CD4-positive, alpha-beta T cell (primary cell): ENCODE measurements around the gene OSMR. TPM values are rescaled to one million over a fixed set of nuclear protein-coding genes. Genes with fewer than 3 reads are reported as not detected.

Source experiments
- ATAC-seq: fragments of 200-7000 bp; cut with Tn5 transposase; one replicate; pipeline ENCODE4 v1.10.0; 2022; ENCODE audit warnings: mild to moderate bottlenecking; ENCODE audit not compliant: poor library complexity
- CTCF ChIA-PET: fragments of 350-600 bp; sonication (Branson Sonifier 250); formaldehyde crosslinking; loops from one replicate; lab custom pipeline; 2021; ENCODE audit warnings: antibody characterized with exemption, inconsistent platforms; lab: Charles Lee
- POLR2A ChIA-PET: fragments of 350-600 bp; sonication (Branson Sonifier 250); formaldehyde crosslinking; loops from one replicate; lab custom pipeline; 2021; ENCODE audit warnings: antibody characterized with exemption, inconsistent platforms; lab: Charles Lee
- DNase-seq, 14 experiments: peaks; one replicate each; pipeline ENCODE4 v3.0.0-alpha.2; 2013 to 2020; ENCODE audit warnings: mixed read lengths in 2 of 14
- H3K27ac ChIP-seq, 2 donors: one replicate each; pipeline versions ENCODE4 v1.5.1 to v1.7.0; 2013; ENCODE audit warnings: low read length in 2 of 2, low read depth in 1 of 2, mild to moderate bottlenecking in 1 of 2
- H3K27me3 ChIP-seq, 2 experiments: 1 replicate in 1 of 2; 2 replicates in 1 of 2; pipeline versions ENCODE4 v1.6.1 to v1.7.0; 2013; ENCODE audit warnings: low read length in 2 of 2, control low read depth in 1 of 2, mild to moderate bottlenecking in 1 of 2, moderate library complexity in 1 of 2; ENCODE audit not compliant: insufficient read depth in 2 of 2, control insufficient read depth in 1 of 2
- H3K36me3 ChIP-seq: one replicate; pipeline ENCODE4 v1.6.1; 2013; ENCODE audit warnings: low read length, control low read depth; ENCODE audit not compliant: insufficient read depth
- H3K4me1 ChIP-seq: one replicate; pipeline ENCODE4 v1.6.1; 2013; ENCODE audit warnings: low read length, control low read depth; ENCODE audit not compliant: insufficient read depth
- H3K4me3 ChIP-seq: one replicate; pipeline ENCODE4 v1.5.1; 2013; ENCODE audit warnings: mild to moderate bottlenecking, low read length, moderate library complexity
- H3K9me3 ChIP-seq, 2 experiments: 1 replicate in 1 of 2; 2 replicates in 1 of 2; pipeline versions ENCODE4 v1.6.1 to v1.7.0; 2013; ENCODE audit warnings: low read length in 2 of 2, mild to moderate bottlenecking in 2 of 2, control low read depth in 1 of 2, moderate library complexity in 1 of 2; ENCODE audit not compliant: control insufficient read depth in 1 of 2, insufficient read depth in 1 of 2
- H3K27ac Mint-ChIP-seq: one replicate; pipeline ENCODE4 v1.8.0; 2020; ENCODE audit warnings: mixed read lengths
- H3K27me3 Mint-ChIP-seq: one replicate; pipeline ENCODE4 v1.8.0; 2021; ENCODE audit warnings: mixed read lengths
- H3K36me3 Mint-ChIP-seq: one replicate; pipeline ENCODE4 v1.8.0; 2021; ENCODE audit warnings: low read depth, mixed read lengths
- H3K4me1 Mint-ChIP-seq: one replicate; pipeline ENCODE4 v1.8.0; 2021; ENCODE audit warnings: low read depth, mixed read lengths
- H3K4me3 Mint-ChIP-seq: one replicate; pipeline ENCODE4 v1.8.0; 2020; ENCODE audit warnings: mild to moderate bottlenecking, mixed read lengths
- H3K9me3 Mint-ChIP-seq: one replicate; pipeline ENCODE4 v1.8.0; 2020; ENCODE audit warnings: mixed read lengths
- intact Hi-C, 2 experiments: fragments of 100-400 bp; cut with DNase I in 1 of 2; cut with micrococcal nuclease in 1 of 2; formaldehyde crosslinking; loops; one replicate each; pipeline versions ENCODE4 v1.15.1 to v1.9.0; 2023 to 2025; cut with DNase I, micrococcal nuclease
- total RNA-seq, 174 experiments: library from RNA in 2 of 174; stranded (reverse) in 2 of 174; gene quantifications; one replicate each; pipeline ENCODE4 v1.2.3 and lab custom pipeline; 2021 to 2026
- TF ChIP-seq, protein P1 (sequence below): fragments of 200-600 bp; IDR thresholded peaks from one replicate; pipeline ENCODE4 v1.8.0; 2022; ENCODE audit warnings: antibody characterized with exemption, mild to moderate bottlenecking

Gene OSMR
- total RNA-seq, 2 experiments from 2014 or later, result not detected

DNA sequence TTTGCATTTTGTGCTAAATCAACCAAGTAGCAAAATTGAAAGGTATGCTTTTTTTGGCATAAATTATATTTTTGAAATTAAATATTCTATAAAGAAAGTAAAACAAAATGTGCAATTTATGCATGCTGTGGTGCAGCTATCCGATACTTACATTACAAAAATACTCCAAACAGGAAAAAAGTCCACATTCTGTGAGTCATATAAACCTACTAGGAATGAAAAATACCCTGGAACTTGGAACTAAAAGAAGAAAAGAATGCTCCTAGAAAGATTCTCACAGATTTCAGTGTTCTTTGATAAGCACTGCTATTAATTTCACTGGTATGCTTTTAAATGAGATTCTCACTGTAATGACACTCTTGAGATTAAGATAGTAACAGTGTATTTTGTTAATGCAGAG lies 92.6 kb downstream of the OSMR start:
- Mint-ChIP-seq H3K4me1 (no peaks in the 10 kb centered on the region), H3K4me3 (no peak overlapping the region), H3K36me3 (peaks cover 69% of the 10 kb centered on the region), H3K27me3 (no peaks in the 10 kb centered on the region), H3K9me3 (no peaks in the 10 kb centered on the region), H3K27ac (no peak overlapping the region)
- DNase-seq (no peak), ATAC-seq (no peak)
- Histone ChIP-seq H3K27me3 (no peaks in the 10 kb centered on the region), H3K9me3 (no peaks in the 10 kb centered on the region), H3K27ac (no peak overlapping the region), H3K4me3 (no peak overlapping the region), H3K36me3 (peaks cover 25% of the 10 kb centered on the region), H3K4me1 (no peaks in the 10 kb centered on the region)
- intact Hi-C loops, result no loop called here
- ChIA-PET POLR2A (no interaction called here), CTCF (no interaction called here)
- TF ChIP-seq, protein P1, sequence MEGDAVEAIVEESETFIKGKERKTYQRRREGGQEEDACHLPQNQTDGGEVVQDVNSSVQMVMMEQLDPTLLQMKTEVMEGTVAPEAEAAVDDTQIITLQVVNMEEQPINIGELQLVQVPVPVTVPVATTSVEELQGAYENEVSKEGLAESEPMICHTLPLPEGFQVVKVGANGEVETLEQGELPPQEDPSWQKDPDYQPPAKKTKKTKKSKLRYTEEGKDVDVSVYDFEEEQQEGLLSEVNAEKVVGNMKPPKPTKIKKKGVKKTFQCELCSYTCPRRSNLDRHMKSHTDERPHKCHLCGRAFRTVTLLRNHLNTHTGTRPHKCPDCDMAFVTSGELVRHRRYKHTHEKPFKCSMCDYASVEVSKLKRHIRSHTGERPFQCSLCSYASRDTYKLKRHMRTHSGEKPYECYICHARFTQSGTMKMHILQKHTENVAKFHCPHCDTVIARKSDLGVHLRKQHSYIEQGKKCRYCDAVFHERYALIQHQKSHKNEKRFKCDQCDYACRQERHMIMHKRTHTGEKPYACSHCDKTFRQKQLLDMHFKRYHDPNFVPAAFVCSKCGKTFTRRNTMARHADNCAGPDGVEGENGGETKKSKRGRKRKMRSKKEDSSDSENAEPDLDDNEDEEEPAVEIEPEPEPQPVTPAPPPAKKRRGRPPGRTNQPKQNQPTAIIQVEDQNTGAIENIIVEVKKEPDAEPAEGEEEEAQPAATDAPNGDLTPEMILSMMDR, result no peak

DNA sequence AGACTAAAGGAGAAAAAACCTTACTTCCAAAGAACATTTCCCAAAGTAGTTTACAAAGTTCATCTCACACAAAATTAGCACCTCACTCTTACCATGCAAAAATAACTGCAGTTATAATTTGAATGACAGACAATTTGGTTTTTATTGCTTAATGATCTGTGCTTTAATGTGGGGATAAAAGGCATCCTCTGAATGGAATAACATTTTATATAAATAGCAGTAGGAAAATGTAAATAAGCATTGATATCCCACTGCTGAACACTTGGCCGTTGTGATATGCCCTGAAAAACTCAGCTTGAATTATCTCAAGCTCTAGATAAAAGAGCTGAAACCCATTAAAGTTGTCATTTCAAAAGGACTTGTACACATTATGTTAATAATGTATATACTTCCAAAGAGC lies 93.2 kb downstream of the OSMR start:
- intact Hi-C loops, result no loop called here
- Histone ChIP-seq H3K27me3 (no peaks in the 10 kb centered on the region), H3K27ac (no peak overlapping the region), H3K4me3 (no peak overlapping the region), H3K36me3 (peaks cover 31% of the 10 kb centered on the region), H3K4me1 (no peaks in the 10 kb centered on the region), H3K9me3 (no peaks in the 10 kb centered on the region)
- ATAC-seq (no peak), DNase-seq (no peak)
- Mint-ChIP-seq H3K27me3 (no peaks in the 10 kb centered on the region), H3K4me1 (no peaks in the 10 kb centered on the region), H3K36me3 (peaks cover 69% of the 10 kb centered on the region), H3K4me3 (no peak overlapping the region), H3K27ac (no peak overlapping the region), H3K9me3 (no peaks in the 10 kb centered on the region)
- ChIA-PET CTCF (no interaction called here), POLR2A (no interaction called here)
- TF ChIP-seq, protein P1, result no peak

DNA sequence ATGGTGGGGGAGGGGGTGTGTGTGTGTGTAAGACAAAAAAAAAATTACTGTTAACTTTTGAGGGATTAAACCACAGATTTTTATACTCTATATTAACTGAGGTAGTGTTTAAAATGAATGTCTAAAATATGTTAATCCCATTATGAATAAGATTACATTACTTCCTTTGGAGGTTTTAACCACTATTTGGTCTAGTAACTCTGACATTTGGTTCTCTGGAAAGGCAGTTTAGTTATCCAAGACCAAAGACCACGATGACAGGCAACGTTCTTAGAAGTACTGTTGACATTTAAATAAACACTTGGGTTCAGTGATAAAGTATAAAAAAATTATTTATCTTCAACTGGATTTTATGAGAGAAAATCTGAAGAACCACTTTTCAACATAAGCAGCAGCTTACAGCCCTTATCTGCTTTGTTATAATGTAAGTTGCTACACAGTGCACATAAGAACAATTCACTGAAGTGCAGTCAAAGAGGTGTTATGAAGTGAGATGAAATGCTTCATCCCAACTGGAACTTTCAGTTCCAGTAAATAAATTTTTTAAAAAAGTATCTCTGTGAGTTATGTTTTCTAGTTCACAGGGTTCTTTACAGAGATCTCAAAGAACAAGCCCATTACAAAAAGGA lies 94.5 kb downstream of the OSMR start:
- Histone ChIP-seq H3K4me1 (no peaks in the 10 kb centered on the region), H3K4me3 (no peak overlapping the region), H3K27ac (no peak overlapping the region), H3K9me3 (no peaks in the 10 kb centered on the region), H3K36me3 (peaks cover 44% of the 10 kb centered on the region), H3K27me3 (no peaks in the 10 kb centered on the region)
- H3K27ac Mint-ChIP-seq, result no peak overlapping the region
- POLR2A ChIA-PET, result no interaction called here
- no peaks in the 10 kb centered on the region for H3K9me3 Mint-ChIP-seq
- DNase-seq, result no peak
- H3K36me3 Mint-ChIP-seq, result peaks cover 83% of the 10 kb centered on the region
- no peaks in the 10 kb centered on the region for H3K4me1 Mint-ChIP-seq
- TF ChIP-seq, protein P1, result no peak
- CTCF ChIA-PET, result no interaction called here
- ATAC-seq, result no peak
- H3K27me3 Mint-ChIP-seq, result no peaks in the 10 kb centered on the region
- no peak overlapping the region for H3K4me3 Mint-ChIP-seq
- intact Hi-C loops, result no loop called here
